GM23338 (cell line): ENCODE results near the gene IL6.
"Not testable (repeated sequence)": the region's sequence is repeated elsewhere in the genome, so short reads cannot be mapped to it uniquely, and the experiment has no call there.

Source experiments
- CREB1 ChIP-seq: fragments of 250-450 bp; sonication (Bioruptor Pico); IDR thresholded peaks from 2 replicates; pipeline ENCODE4 v1.5.0; 2020; ENCODE audit warnings: low read depth, mild to moderate bottlenecking, moderate library complexity
- CTCF ChIP-seq, 2 experiments: fragments of 200-600 bp in 1 of 2; sonication (generic) in 1 of 2; conservative IDR thresholded peaks; 2 replicates each; pipeline versions ENCODE4 v1.5.1 to v1.6.1; 2016 to 2017; ENCODE audit warnings: antibody characterized with exemption in 2 of 2, low read depth in 2 of 2, mild to moderate bottlenecking in 2 of 2, moderate library complexity in 1 of 2
- ETS1 ChIP-seq: IDR thresholded peaks from 2 replicates; pipeline ENCODE4 v1.6.1; 2016; ENCODE audit warnings: antibody characterized with exemption
- EZH2 ChIP-seq: fragments of 200-600 bp; sonication (generic); IDR thresholded peaks from one replicate; pipeline ENCODE4 v1.8.0; 2017; ENCODE audit warnings: antibody characterized with exemption, mild to moderate bottlenecking, low read depth; ENCODE audit not compliant: unreplicated experiment
- EZH2phosphoT487 ChIP-seq: fragments of 200-600 bp; sonication (generic); IDR thresholded peaks from one replicate; pipeline ENCODE4 v1.8.1; 2018; ENCODE audit warnings: antibody characterized with exemption; ENCODE audit not compliant: unreplicated experiment
- POLR2AphosphoS5 ChIP-seq: IDR thresholded peaks from 2 replicates; pipeline ENCODE4 v1.6.1; 2016; ENCODE audit warnings: antibody characterized with exemption, low read depth
- ZNF114 ChIP-seq: fragments of 250-450 bp; sonication (Bioruptor Pico); IDR thresholded peaks from 2 replicates; pipeline ENCODE4 v1.5.0; 2020; ENCODE audit warnings: mild to moderate bottlenecking, moderate library complexity
- ZNF331 ChIP-seq: fragments of 250-450 bp; sonication (Bioruptor Pico); IDR thresholded peaks from 2 replicates; pipeline ENCODE4 v1.5.0; 2020; ENCODE audit warnings: low read depth, mild to moderate bottlenecking, moderate library complexity

GRCh38 chr7:22709062-22709829, 17.8 kb upstream of the IL6 start:
- not testable (repeated sequence) for TF ChIP-seq CTCF (conservative IDR thresholded peaks at IDR 0.05; ENCODE audit: low read depth in 2 of 2); EZH2; POLR2AphosphoS5; ZNF114 (CRISPR knock-in tag); EZH2phosphoT487; ETS1; CREB1 (CRISPR knock-in tag)
- 0 out of 2 replicates have a peak, but pooled peaks have one; percentile 5 for TF ChIP-seq ZNF331 (CRISPR knock-in tag)
